Activated T-cell treated with anti-CD3 and anti-CD28 coated beads, Interleukin-2, amount 50 U/mL, for 1 hour (primary cell): ENCODE results near the gene GPC4.
"Not testable (repeated sequence)": the region's sequence is repeated elsewhere in the genome, so short reads cannot be mapped to it uniquely, and the experiment has no call there.

Experiments
- DNase-seq: peaks from one replicate; pipeline ENCODE4 v3.0.0-alpha.2; 2020

GPC4 gene

DNA sequence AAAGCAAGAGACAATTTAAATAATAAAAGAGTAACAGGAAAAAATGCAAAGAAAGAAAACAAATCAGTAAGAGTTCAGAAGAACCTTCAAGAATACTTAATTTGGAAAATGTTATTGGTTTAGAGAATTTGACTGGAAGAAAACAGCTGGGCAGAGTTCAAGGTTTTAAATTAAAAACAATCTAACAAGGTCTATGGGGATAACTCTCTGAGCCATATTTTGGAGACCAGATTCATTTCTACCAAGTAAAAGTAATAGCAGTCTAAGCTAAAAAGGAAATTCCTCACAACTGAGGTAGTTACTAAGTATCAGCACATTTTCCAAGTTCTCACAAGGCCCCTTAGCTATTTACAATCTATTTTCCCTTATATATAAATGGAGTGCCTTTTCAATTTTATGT, 114.7 kb downstream of the GPC4 start:
- DNase-seq, result no peak

DNA sequence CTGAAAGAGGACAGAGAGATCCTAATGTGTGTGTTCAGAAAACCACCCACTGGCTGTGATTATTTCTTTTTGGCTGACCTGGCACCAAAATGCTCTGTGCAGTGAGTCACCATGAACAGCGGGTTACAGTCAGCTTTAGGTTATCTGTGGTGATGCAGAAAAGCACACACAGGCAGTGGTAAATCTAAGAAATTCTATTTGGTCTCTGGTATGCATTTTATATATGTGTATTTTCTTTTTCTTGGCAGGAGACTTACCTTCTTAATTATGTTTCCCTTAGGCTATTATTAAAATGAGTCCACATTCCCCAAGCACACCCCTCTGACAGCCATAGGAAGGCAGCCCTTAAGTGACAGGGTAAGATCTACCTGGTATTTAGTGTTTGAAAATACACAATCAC, 118.0 kb downstream of the GPC4 start:
- no peak for DNase-seq

GRCh38 chrX:133294126-133294525, 121.2 kb downstream of the GPC4 start:
- DNase-seq, result no peak

GRCh38 chrX:133290076-133290475, 125.2 kb downstream of the GPC4 start:
- no peak for DNase-seq

DNA sequence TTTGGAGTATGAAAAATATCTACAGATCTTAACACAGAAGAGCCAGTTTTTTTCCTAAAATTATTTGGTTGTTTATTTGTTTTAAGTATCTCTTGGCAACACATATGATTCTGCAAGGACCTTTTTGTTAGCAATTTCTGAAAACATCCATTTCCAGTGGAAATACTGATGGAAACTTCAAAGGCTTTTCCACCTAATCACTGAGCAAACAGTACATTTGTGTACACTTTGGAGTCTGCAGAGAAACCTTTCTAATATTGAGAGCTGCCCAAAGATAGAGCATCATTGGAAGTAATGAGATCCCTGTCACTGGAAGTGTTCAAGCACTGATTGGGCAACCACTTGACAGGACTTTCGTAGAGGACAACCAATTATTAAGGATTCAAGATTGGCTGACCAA, 127.4 kb downstream of the GPC4 start:
- DNase-seq, result no peak

- no peak for DNase-seq
Measured at GRCh38 chrX:133285341-133285740, 129.9 kb downstream of the GPC4 start.

GRCh38 chrX:133279112-133279730, 136.1 kb downstream of the GPC4 start:
- DNase-seq, result not testable (repeated sequence)

DNA sequence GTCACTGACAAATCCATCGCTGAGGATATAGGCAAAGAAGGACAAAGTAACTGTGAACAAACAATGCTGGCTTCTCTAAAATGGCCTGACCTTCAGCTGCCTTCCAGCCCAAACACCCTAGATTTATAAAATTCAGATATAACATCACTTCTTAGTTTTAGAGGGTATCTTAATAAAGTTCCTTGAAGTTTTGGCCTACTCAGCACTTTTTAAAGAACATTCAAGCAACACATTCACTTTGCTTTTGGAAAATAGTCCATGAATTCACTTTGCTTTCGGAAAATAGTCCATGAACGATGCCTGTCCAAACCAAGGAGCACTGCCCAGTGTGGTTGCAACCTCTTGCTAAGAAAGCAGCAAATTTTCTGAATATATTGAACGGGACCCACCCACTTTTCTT, 142.1 kb downstream of the GPC4 start:
- no peak for DNase-seq

GRCh38 chrX:133269168-133269567, 146.1 kb downstream of the GPC4 start:
- DNase-seq, result no peak

GRCh38 chrX:133267621-133268020, 147.7 kb downstream of the GPC4 start:
- DNase-seq, result no peak

DNA sequence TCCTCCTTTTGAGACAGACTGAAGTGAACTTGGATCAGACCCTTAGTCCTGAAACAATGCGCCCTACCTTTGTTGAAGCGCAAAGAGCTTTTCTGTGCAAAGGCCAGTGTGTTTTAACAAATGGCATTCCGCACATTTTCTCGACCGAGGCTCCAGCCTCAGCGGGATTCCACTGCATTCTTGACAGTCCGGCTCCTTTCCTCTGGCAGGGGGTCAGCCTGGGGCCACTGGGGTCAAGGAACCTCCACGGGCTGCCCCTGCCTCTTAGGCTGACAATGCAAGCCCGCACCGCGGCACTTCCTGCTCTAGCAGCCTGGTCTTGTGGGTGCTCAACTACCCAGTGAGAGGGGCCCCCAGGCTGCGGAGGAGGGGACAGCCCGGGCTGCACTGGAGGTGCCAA, 150.0 kb downstream of the GPC4 start:
- DNase-seq, result no peak

DNA sequence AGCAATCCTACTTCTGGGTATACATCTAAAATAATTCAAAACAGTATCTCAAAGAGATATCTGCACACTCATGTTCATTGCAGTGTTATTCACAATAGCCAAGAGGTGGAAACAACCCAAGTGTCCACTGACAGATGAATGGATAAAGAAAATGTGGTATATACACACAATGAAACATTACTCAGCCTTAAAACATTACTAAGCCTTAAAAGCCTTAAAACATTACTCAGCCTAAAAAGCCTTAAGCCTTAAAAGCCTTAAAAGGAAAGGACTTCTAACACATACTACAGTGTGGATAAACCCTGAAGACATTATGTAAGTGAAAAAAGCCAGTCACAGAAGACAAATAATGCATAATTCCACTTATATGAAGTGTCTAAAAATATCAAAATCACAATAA, 156.8 kb downstream of the GPC4 start:
- DNase-seq, result no peak

GRCh38 chrX:133254666-133255065, 160.6 kb downstream of the GPC4 start:
- no peak for DNase-seq

GRCh38 chrX:133251204-133251603, 164.1 kb downstream of the GPC4 start:
- no peak for DNase-seq

GRCh38 chrX:133250184-133251100, 164.8 kb downstream of the GPC4 start:
- no peak for DNase-seq
